Tibial nerve (tissue), 4 donors: ENCODE data around the gene CABLES1.

Experiments
- EP300 ChIP-seq, 2 donors: sonication (generic); formaldehyde crosslinking; IDR thresholded peaks; one replicate each; pipeline ENCODE4 v1.6.1; 2017; ENCODE audit warnings: antibody characterized with exemption in 2 of 2, mild to moderate bottlenecking in 1 of 2
- POLR2A ChIP-seq, 2 donors: fragments of 450-650 bp; IDR thresholded peaks; one replicate each; pipeline ENCODE4 v1.6.1; 2017; ENCODE audit warnings: antibody characterized with exemption in 2 of 2, mild to moderate bottlenecking in 2 of 2, moderate library complexity in 2 of 2
- TF ChIP-seq, protein P1 (sequence below), 5 experiments: fragments of 200-600 bp in 3 of 5; fragments of 450-650 bp in 2 of 5; sonication (generic) in 3 of 5; IDR thresholded peaks; one replicate each; pipeline ENCODE4 v1.5.1; 2016 to 2019; ENCODE audit warnings: antibody characterized with exemption in 5 of 5, mild to moderate bottlenecking in 3 of 5, moderate library complexity in 2 of 5

DNA sequence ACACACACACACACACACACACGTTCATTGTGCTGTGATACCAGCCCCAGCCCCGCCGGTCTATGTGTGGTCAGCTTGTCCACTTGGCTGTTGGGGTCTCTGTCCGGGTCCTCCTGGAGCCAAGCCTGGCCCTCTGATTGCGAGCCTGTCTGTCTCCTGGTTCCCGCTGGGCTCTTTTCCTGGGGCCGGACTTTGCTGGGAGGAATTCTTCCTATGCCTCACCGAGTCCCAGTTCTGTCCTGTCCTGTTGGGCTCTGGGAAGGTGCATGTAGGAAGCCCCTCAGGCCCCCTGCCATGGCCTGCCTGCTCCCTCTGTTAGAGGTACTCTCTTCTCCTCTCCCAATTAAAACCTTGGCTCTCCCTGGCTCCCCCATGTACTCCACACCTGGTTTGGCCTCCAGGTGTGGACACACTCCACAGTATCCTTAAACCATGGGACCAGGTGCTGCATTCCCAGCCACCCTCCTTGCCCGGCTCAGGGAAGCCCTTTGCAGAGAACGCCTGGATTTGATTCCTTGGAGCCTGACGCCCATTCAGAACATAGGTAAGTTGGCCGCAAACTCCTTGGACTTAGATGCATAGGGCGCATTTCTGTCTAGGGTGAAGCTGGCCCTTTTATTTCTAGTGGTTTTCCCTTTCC, 42.3 kb downstream of the CABLES1 start:
- TF ChIP-seq, protein P1, sequence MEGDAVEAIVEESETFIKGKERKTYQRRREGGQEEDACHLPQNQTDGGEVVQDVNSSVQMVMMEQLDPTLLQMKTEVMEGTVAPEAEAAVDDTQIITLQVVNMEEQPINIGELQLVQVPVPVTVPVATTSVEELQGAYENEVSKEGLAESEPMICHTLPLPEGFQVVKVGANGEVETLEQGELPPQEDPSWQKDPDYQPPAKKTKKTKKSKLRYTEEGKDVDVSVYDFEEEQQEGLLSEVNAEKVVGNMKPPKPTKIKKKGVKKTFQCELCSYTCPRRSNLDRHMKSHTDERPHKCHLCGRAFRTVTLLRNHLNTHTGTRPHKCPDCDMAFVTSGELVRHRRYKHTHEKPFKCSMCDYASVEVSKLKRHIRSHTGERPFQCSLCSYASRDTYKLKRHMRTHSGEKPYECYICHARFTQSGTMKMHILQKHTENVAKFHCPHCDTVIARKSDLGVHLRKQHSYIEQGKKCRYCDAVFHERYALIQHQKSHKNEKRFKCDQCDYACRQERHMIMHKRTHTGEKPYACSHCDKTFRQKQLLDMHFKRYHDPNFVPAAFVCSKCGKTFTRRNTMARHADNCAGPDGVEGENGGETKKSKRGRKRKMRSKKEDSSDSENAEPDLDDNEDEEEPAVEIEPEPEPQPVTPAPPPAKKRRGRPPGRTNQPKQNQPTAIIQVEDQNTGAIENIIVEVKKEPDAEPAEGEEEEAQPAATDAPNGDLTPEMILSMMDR (IDR thresholded peaks at IDR 0.05) = no peak
- no peak for TF ChIP-seq EP300 (IDR thresholded peaks at IDR 0.05)
- TF ChIP-seq POLR2A (IDR thresholded peaks at IDR 0.05) = no peak
